ENCODE measurements around the gene KMO. TPM values are rescaled to one million over a fixed set of nuclear protein-coding genes. Genes with fewer than 3 reads are reported as not detected.

Gene KMO
- total RNA-seq, 1 experiment from 2014 or later = not detected

- Mint-ChIP-seq H3K4me3 (no peak overlapping the region), H3K36me3 (ENCODE audit: insufficient read depth in 1 of 3, low read depth in 3 of 3) (peaks cover 0 to 4% (median 0%) of the 10 kb centered on the region in 3 experiments; a peak in 2 of 7 replicates), H3K27ac (no peak overlapping the region), H3K27me3 (ENCODE audit: low read depth) (no peaks in the 10 kb centered on the region), H3K9me3 (no peaks in the 10 kb centered on the region), H3K4me1 (no peaks in the 10 kb centered on the region; a peak in 1 of 4 replicates)
- Histone ChIP-seq H3K4ac (ENCODE audit: low read depth, low read length) (no peak overlapping the region), H2BK12ac (ENCODE audit: insufficient read length, low read depth, low read length) (no peak overlapping the region), H2AFZ (ENCODE audit: low read length) (no peak overlapping the region), H3K9me3 (ENCODE audit: control insufficient read depth, low read depth, low read length) (no peaks in the 10 kb centered on the region), H2BK120ac (ENCODE audit: low read depth, low read length, poor library complexity, severe bottlenecking) (no peak overlapping the region), H3K56ac (ENCODE audit: insufficient read length, low read depth, low read length) (no peak overlapping the region), H2BK20ac (ENCODE audit: low read depth, low read length, poor library complexity, severe bottlenecking) (no peak overlapping the region), H3K79me1 (ENCODE audit: insufficient read depth, low read depth, low read length, poor library complexity, severe bottlenecking) (no peaks in the 10 kb centered on the region), H3K14ac (ENCODE audit: insufficient read depth, low read length) (no peak overlapping the region), H4K5ac (ENCODE audit: insufficient read length, low read depth, low read length) (no peak overlapping the region), H3K9ac (ENCODE audit: extremely low read depth, insufficient read length, low read length) (no peak overlapping the region), H3K18ac (ENCODE audit: insufficient read length, low read depth, low read length) (no peak overlapping the region), H4K8ac (replicated peaks; ENCODE audit: insufficient read length, low read depth, low read length) (no peak overlapping the region), H3K4me1 (ENCODE audit: insufficient read depth, low read length) (no peaks in the 10 kb centered on the region), H2BK15ac (ENCODE audit: low read depth, low read length) (no peak overlapping the region), H4K91ac (ENCODE audit: insufficient read length, low read depth, low read length) (no peak overlapping the region), H4K20me1 (ENCODE audit: control insufficient read depth, insufficient read depth, insufficient read length) (no peaks in the 10 kb centered on the region), H3K4me2 (ENCODE audit: insufficient read depth, insufficient read length, low read length) (no peak overlapping the region), H3T11ph (ENCODE audit: low read length) (no peak overlapping the region), H3K23ac (ENCODE audit: insufficient read length, low read depth, low read length) (no peak overlapping the region), H3K79me2 (ENCODE audit: insufficient read depth, low read length) (no peaks in the 10 kb centered on the region), H3K27ac (ENCODE audit: insufficient read length, low read depth, low read length) (no peak overlapping the region), H2AK5ac (ENCODE audit: insufficient read length, low read length) (no peak overlapping the region), H2BK5ac (ENCODE audit: insufficient read length, low read length) (no peak overlapping the region), H3K27me3 (ENCODE audit: insufficient read depth, low read length) (no peaks in the 10 kb centered on the region), H3K23me2 (ENCODE audit: insufficient read length, low read depth, low read length, poor library complexity, severe bottlenecking) (no peaks in the 10 kb centered on the region)
- DNase-seq = no peak
- no CpG with 5 or more reads among the region's 5 CpGs for WGBS (ENCODE audit: extremely low coverage, insufficient read length, low lambda C conversion rate)
- TF ChIP-seq, protein P1, sequence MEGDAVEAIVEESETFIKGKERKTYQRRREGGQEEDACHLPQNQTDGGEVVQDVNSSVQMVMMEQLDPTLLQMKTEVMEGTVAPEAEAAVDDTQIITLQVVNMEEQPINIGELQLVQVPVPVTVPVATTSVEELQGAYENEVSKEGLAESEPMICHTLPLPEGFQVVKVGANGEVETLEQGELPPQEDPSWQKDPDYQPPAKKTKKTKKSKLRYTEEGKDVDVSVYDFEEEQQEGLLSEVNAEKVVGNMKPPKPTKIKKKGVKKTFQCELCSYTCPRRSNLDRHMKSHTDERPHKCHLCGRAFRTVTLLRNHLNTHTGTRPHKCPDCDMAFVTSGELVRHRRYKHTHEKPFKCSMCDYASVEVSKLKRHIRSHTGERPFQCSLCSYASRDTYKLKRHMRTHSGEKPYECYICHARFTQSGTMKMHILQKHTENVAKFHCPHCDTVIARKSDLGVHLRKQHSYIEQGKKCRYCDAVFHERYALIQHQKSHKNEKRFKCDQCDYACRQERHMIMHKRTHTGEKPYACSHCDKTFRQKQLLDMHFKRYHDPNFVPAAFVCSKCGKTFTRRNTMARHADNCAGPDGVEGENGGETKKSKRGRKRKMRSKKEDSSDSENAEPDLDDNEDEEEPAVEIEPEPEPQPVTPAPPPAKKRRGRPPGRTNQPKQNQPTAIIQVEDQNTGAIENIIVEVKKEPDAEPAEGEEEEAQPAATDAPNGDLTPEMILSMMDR (conservative IDR thresholded peaks at IDR 0.05) = no peak
Observed at GRCh38 chr1:241622669-241623068, 90.5 kb downstream of the KMO start.
